ENCODE measurements around the gene ZBTB12. TPM values are rescaled to one million over a fixed set of nuclear protein-coding genes. Genes with fewer than 3 reads are reported as not detected.

The ZBTB12 gene
- total RNA-seq, 1 donor from 2014 or later = 3.6 TPM

- DNase-seq (ENCODE audit: low read depth in 2 of 2) = peak; percentile 77 to 82
Observed at GRCh38 chr6:31897612-31898382, 4.1 kb downstream of the ZBTB12 start, which contains the start of gene EHMT2. EHMT2 (minus strand) TSS chr6:31897698; CDS start chr6:31897677, 21 bp downstream.

DNA sequence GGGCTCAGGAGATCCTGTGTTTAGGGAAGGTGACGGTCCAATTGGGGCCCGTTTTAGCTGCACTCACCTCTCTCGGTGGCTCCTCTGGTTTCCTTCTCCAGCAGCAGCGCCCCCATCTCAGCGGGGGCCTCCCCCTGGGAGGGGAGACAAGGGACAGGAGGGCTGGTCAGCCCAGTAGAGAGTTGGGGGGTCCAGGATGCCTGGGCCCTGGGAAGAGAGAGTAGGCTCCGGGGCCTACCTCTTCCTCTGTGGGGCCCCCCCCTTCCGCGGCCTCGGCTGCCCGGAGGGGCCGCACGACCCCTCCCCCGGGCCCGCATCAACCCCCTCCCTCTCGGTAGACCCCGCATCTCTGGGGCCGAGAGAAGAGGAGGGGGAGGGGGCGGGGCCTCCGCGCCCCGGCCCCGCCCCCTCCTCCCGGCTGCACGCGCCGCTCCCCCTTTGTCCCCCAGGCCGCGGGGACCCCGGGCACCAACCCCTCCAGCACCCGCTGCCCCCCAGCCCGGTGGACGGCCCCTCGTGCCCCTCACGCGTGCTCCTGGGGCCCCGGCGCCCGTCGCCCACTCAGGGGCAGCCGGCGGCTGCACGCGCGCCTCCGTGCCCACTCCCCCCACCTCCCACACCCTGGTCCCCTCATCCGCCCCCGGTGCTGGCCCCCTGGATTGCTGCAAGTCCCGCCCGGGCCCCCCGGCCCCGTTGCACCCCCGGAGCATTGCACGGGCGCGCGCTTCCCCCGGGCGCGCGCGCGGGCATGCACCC lies 4.9 kb downstream of the ZBTB12 start:
- no peak for DNase-seq (ENCODE audit: low read depth in 2 of 2)

DNA sequence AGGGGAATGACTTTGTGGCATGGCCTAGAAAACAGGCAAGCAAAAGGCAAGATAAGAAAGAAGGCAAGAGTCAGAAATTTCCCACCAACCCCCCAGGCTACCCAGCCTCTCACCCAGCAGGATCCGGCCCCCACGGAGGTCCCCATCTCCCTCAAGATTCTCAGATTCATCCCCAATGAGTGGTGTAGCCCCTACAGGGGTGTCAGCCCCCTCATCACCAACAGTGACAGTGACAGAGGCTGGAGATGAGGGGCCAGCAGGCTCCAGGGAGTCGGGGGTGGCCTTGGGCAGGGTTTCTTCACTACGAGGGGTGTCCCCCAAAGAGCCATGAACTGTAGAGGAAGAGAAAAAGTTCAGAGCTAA lies 5.4 kb downstream of the ZBTB12 start:
- DNase-seq (ENCODE audit: low read depth in 2 of 2) = no peak

GRCh38 chr6:31892821-31893220 lies 9.1 kb downstream of the ZBTB12 start:
- DNase-seq (ENCODE audit: low read depth in 2 of 2) = no peak

- DNase-seq (ENCODE audit: low read depth in 2 of 2) = no peak
Observed at GRCh38 chr6:31889331-31889972, 12.4 kb downstream of the ZBTB12 start.

- DNase-seq (ENCODE audit: low read depth in 2 of 2) = peak; percentile 22 to 36
Observed at GRCh38 chr6:31888276-31889258, 13.3 kb downstream of the ZBTB12 start.

- DNase-seq (ENCODE audit: low read depth in 2 of 2) = no peak
Observed at GRCh38 chr6:31887173-31888007, 14.5 kb downstream of the ZBTB12 start.

DNA sequence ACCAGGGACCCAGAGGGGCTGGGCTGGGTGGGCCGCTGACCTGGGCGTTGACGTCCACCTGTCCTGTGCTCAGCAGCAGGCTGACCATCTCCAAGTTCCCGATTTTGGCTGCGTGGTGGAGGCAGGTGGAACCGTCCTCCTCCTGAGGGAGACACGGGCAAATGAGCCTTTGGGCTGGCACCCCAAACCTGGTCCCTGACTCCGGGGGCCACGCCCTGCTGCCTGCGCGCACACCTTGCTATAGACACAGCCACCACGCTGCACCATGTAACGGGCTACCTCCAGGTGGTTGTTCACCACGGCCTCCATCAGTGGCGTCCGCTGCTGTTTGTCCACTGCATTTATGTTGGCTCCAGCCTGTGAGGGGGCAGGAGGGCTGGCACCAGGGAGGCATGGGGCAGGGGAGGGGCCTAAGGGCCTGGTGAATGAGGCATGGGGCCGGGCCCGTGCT lies 15.3 kb downstream of the ZBTB12 start:
- no peak for DNase-seq (ENCODE audit: low read depth in 2 of 2)

DNA sequence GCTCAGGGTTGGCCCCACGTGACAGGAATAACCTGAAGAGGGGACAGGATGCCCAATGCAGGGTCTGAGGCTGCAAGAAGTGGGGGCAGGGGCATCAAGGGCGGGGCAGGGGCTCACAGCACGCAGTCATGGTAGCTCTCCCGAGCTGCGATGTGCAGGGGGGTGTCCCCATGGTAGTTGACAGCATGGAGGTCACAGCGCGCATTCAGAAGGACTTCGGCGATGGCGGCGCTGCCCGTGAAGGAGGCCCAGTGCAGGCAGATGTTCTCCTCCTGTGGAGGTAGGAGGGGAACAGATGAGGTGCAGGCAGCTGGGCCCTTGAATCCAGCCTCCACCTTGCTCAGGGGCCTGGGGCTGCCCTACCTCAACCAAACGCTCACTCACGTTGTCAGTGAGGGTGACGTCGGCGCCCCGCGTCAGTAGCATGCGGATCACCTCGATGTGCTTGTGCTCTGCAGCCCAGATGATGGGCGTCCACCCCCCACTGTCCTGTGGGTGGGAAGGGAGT lies 17.3 kb downstream of the ZBTB12 start:
- no peak for DNase-seq (ENCODE audit: low read depth in 2 of 2)

DNA sequence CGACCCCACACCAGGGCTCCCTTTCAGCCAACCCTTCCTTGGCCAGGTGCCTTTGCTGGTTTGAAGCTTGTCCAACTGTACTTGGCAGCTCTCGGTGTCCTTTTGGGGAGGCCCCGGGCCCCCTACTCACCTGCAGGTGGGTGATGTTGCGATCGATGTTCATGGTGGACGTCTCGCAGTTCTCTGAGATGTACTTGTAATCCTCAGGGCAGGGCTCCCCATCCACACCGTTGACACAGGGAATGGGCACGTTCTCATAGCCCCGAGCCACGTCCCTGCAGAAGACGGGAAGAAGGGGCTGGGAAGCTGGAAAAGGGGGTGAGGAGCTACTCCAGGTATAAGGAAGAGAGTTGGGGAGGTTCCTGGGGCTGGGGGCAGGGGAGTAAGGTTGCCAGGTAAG lies 18.2 kb downstream of the ZBTB12 start:
- no peak for DNase-seq (ENCODE audit: low read depth in 2 of 2)

DNA sequence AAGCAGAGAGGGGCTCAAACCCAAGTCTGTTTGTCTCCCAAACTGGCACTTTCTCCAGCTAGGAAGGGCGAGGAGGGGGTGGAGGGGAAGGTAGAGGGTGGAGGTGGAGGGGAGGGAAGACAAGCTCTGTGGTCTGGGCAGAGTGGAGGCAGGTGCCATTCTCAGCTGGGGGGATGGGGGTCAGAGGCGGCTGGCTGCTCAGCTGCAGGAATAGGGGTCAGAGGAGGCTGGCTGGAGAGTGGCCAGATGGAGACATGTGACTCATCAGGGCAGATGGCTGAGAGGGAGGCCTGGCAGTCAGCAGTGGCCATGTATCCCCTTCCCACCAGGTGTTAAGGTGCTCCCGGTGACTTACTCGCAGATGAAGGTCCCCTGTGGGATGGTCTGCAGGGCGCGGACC lies 19.5 kb downstream of the ZBTB12 start:
- peak; percentile 47 to 52 for DNase-seq (ENCODE audit: low read depth in 2 of 2)

DNA sequence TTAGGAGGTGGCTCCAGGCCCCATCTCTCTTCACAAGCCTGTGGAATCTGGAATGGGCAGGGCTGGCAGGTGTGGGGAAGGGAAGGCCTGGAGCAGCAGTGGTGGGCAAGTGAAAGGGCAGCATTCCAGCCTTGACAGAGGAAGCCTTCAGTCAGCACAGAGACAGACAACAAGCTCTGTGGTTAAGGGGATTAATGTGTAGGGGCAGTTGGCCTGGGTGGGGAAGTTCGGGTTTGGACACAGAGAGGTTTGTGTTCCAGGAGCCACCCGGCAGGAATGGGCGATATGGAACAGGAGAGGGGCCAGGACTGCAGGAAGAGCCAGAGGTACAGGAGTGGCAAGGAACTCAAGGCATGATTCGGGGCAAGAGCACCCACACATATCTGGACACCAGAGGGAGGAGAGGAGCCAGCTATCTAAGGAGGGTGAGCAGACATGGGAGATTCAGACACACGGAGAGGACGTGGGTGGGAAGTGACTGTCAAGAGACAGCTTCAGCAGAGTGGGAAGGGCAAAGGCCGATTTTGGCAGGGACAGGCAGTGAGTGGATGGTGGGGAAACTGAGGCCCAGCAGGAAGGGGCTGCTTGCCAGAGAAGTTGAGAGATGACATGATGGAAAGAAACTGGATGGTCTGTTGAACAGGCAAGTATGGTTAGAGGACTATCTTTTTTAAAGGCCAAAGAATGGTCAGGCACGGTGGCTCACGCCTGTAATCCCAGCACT lies 20.6 kb downstream of the ZBTB12 start:
- DNase-seq (ENCODE audit: low read depth in 2 of 2) = no peak

- DNase-seq (ENCODE audit: low read depth in 2 of 2) = no peak
Observed at GRCh38 chr6:31880616-31881015, 21.3 kb downstream of the ZBTB12 start.

DNA sequence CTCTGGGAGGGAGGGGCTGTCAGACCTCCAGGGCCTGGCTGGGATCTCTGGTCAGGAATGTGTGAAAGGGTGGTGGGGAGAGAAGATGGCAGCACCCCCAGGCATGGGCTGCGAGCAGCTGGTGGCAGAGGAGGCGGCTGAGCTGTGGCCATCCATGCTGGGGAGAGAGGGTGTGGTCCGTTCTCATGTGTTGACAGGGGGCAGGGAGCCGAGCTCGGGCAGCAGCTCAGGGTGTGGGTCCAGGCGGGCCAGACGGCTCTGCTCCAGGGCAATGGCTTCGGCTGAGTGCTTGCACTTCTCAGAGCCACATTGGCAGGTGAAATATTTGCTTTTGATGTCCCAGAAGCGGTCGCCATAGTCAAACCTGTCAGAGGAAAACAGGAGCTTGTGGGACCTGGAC lies 22.0 kb downstream of the ZBTB12 start:
- no peak for DNase-seq (ENCODE audit: low read depth in 2 of 2)

GRCh38 chr6:31879143-31879542 lies 22.7 kb downstream of the ZBTB12 start:
- DNase-seq (ENCODE audit: low read depth in 2 of 2) = no peak

- DNase-seq (ENCODE audit: low read depth in 2 of 2) = no peak
Observed at GRCh38 chr6:31878726-31879125, 23.2 kb downstream of the ZBTB12 start, which contains the start of gene SLC44A4. SLC44A4 (minus strand) TSS chr6:31878997; CDS start chr6:31878980, 17 bp downstream.

GRCh38 chr6:31878222-31878621 lies 23.7 kb downstream of the ZBTB12 start:
- no peak for DNase-seq (ENCODE audit: low read depth in 2 of 2)

DNA sequence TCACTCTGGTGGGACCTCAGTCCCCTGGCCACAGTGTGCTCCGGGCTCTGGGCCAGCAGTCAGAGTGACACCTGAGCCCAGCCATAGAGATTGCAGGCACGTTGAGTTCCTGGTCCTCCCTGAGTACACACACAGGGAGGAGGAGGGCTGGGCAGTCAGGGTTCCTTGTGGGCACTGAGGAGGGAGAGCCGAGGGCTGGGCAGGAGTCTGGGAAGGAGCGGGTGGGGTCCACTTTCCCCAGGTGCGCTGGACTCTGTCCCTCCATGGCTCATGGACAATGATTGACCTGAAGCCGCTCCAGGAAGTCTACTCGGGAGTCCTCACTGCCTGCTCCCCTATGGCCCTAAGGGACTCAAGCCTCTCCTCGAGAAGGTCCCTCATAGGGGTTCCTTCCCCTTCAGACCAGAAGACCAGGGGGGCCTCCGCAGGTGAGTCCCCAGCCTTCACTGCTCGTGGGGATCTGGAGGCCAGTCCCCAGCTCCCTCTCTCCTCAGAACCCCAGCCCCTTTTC lies 24.2 kb downstream of the ZBTB12 start:
- no peak for DNase-seq (ENCODE audit: low read depth in 2 of 2)

GRCh38 chr6:31877125-31877650 lies 24.7 kb downstream of the ZBTB12 start:
- no peak for DNase-seq (ENCODE audit: low read depth in 2 of 2)

Data from lung microvascular endothelial cell (primary cell).